GM06990 (cell line): ENCODE measurements around the gene ADAMTSL1.

Source experiments
- DNase-seq: peaks from one replicate; pipeline ENCODE4 v3.0.0-alpha.2; 2011; ENCODE audit not compliant: insufficient read length; ENCODE audit errors: extremely low read depth
- H3K27me3 ChIP-seq: replicated peaks from 2 replicates; pipeline ENCODE4 v1.6.0; 2011; ENCODE audit warnings: low read length; ENCODE audit not compliant: control insufficient read depth, insufficient read depth
- H3K36me3 ChIP-seq: 2 replicates; pipeline ENCODE4 v1.5.1; 2011; ENCODE audit warnings: low read length; ENCODE audit not compliant: control insufficient read depth, insufficient read depth
- H3K4me3 ChIP-seq: replicated peaks from 2 replicates; pipeline ENCODE4 v1.5.1; 2011; ENCODE audit warnings: low read depth, mild to moderate bottlenecking, control low read depth, low read length
- CTCF ChIP-seq: IDR thresholded peaks from 2 replicates; pipeline ENCODE4 v1.5.1; 2011; ENCODE audit warnings: low read length, control low read depth, mild to moderate bottlenecking, inconsistent platforms; ENCODE audit not compliant: insufficient read depth, poor library complexity, severe bottlenecking

Gene ADAMTSL1

DNA sequence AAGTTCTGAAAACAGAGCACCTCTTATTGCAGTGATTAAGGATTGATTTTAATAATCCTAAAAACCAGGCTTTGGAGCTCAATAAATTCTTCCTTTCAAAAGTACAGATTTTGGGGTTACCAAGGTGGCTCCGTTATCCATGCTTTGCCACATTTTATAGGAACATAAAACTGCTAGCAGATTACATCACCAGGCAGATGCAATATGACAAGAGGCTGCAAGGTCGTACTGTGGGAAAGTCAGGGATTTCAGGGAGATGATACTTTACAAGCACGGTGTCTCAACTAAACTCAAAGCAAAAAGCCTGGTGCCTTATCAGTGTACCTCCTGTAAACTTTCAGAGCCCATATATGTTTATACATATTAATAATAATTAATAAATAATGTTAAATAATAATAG is 28.6 kb downstream of the ADAMTSL1 start:
- Histone ChIP-seq H3K36me3 (no peaks in the 10 kb centered on the region), H3K27me3 (no peaks in the 10 kb centered on the region), H3K4me3 (no peak overlapping the region)
- TF ChIP-seq CTCF = no peak
- no peak for DNase-seq

DNA sequence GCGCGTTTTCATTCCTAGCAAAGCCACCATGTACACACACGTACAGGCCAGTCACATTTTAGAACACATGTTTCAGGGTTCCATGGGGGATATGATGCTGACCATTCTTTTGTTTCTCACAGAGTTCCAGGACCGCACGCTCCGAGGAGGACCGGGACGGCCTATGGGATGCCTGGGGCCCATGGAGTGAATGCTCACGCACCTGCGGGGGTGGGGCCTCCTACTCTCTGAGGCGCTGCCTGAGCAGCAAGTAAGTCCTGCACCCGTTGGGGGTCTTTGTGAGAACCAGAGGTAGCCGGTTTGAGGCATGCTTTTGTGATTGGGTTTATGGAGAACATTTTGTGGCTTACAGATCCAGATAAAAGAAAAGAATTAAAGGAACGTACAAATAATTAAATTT is 30.8 kb downstream of the ADAMTSL1 start:
- DNase-seq = no peak
- H3K4me3 ChIP-seq = no peak overlapping the region
- no peaks in the 10 kb centered on the region for H3K27me3 ChIP-seq
- H3K36me3 ChIP-seq = no peaks in the 10 kb centered on the region
- no peak for TF ChIP-seq CTCF

DNA sequence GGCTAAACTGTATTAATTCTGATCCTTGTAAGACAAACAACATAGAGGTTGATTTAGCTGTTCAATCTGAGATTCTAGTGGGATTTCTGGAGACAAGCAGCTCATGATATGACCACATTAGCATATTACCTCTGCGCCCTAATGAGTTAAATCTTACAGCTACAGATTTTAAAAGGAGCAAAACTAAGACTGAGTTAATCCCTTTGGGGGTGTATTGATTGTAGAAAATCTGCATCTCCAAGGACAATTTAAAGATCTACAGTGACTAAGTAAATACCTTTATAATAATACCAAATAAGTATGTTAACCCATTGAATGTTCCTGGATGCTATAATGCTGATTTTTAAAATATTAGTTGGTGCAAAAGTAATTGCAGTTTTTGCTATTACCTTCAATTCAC is 33.2 kb downstream of the ADAMTSL1 start:
- H3K36me3 ChIP-seq = no peaks in the 10 kb centered on the region
- H3K4me3 ChIP-seq = no peak overlapping the region
- DNase-seq = no peak
- no peaks in the 10 kb centered on the region for H3K27me3 ChIP-seq
- TF ChIP-seq CTCF = no peak

DNA sequence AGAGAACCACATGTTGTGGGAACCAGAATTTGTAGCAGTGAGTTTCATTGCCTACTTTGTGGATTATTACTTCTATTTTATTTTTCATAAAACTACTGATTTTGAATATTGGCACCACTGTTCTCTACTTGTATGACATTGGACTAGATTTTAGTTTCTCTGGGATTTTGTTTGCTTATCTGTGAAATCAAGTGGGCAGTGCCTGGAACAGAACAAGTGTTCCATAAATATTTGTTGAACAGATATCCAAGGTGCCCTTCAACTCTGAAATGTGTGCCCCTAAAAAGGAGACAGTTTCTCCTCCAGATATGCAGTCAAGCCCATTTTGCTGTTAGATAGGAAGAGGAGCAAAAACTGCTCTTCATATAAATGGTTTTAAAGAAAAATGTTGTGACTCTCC is 42.6 kb downstream of the ADAMTSL1 start:
- TF ChIP-seq CTCF = no peak
- no peaks in the 10 kb centered on the region for H3K36me3 ChIP-seq
- no peak overlapping the region for H3K4me3 ChIP-seq
- DNase-seq = no peak
- H3K27me3 ChIP-seq = no peaks in the 10 kb centered on the region

GRCh38 chr9:18516965-18517364 is 43.0 kb downstream of the ADAMTSL1 start:
- no peak overlapping the region for H3K4me3 ChIP-seq
- no peaks in the 10 kb centered on the region for H3K27me3 ChIP-seq
- no peak for TF ChIP-seq CTCF
- DNase-seq = no peak
- H3K36me3 ChIP-seq = no peaks in the 10 kb centered on the region

- H3K4me3 ChIP-seq = no peak overlapping the region
- no peak for DNase-seq
- TF ChIP-seq CTCF = no peak
- no peaks in the 10 kb centered on the region for H3K36me3 ChIP-seq
- no peaks in the 10 kb centered on the region for H3K27me3 ChIP-seq
Observed at GRCh38 chr9:18520416-18521047, 46.6 kb downstream of the ADAMTSL1 start.
